Testis (tissue), 2 donors: ENCODE measurements around the gene MYL6B.

Experiments
- POLR2A ChIP-seq: fragments of 450-650 bp; IDR thresholded peaks from one replicate; pipeline ENCODE4 v1.6.1; 2017; ENCODE audit warnings: antibody characterized with exemption, mild to moderate bottlenecking, moderate library complexity
- TF ChIP-seq, protein P1 (sequence below), 3 experiments: fragments of 450-650 bp in 2 of 3; fragments of 200-600 bp in 1 of 3; sonication (generic) in 1 of 3; IDR thresholded peaks; one replicate each; pipeline ENCODE4 v1.5.1; 2016 to 2019; ENCODE audit warnings: antibody characterized with exemption in 3 of 3, mild to moderate bottlenecking in 2 of 3, moderate library complexity in 1 of 3

DNA sequence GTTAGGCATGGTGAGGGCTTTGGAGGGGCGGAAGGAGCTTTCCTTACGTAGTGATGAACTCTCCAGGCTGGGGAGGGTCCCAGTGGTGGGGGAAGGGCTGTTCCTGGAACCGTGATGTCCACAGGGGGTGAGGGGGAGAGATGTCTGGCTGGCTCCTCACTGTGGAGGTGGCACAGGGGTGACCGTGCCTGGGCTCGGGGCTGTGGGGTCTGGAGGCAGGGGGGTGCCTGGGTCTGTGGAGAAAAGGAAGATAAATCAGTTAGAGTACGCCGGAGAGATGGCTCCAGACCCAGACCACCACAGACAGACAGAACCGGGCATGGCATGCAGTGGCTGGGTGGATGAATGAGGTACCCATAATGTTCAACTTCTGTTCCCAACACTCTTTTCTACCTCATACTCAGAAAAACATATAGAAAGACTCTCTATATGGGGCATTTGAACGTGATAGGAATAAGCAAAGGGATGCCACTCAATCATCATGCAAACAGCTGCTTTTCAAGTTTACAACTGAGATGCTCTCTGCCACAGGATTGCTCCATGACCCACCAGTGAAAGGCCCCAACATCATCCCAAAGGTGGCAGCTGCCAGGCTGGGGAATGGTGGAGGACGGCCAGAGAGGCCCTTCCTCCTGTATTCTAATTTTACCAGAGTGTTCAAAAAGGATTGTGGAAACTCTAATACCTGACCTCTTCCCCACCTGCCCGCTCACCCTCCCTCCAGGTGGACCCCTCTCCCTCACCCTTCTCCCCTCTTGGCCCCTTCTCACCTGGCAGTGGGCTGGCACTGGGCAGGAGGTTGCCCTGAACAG is 11.4 kb downstream of the MYL6B start:
- TF ChIP-seq, protein P1, sequence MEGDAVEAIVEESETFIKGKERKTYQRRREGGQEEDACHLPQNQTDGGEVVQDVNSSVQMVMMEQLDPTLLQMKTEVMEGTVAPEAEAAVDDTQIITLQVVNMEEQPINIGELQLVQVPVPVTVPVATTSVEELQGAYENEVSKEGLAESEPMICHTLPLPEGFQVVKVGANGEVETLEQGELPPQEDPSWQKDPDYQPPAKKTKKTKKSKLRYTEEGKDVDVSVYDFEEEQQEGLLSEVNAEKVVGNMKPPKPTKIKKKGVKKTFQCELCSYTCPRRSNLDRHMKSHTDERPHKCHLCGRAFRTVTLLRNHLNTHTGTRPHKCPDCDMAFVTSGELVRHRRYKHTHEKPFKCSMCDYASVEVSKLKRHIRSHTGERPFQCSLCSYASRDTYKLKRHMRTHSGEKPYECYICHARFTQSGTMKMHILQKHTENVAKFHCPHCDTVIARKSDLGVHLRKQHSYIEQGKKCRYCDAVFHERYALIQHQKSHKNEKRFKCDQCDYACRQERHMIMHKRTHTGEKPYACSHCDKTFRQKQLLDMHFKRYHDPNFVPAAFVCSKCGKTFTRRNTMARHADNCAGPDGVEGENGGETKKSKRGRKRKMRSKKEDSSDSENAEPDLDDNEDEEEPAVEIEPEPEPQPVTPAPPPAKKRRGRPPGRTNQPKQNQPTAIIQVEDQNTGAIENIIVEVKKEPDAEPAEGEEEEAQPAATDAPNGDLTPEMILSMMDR (IDR thresholded peaks at IDR 0.05) = no peak
- no peak for TF ChIP-seq POLR2A
